ENCODE measurements around the gene APH1B. TPM values are rescaled to one million over a fixed set of nuclear protein-coding genes. Genes with fewer than 3 reads are reported as not detected.

The APH1B gene
- total RNA-seq, 4 donors from 2014 or later, result 20.0 to 35.9 (median 27.2) TPM

DNA sequence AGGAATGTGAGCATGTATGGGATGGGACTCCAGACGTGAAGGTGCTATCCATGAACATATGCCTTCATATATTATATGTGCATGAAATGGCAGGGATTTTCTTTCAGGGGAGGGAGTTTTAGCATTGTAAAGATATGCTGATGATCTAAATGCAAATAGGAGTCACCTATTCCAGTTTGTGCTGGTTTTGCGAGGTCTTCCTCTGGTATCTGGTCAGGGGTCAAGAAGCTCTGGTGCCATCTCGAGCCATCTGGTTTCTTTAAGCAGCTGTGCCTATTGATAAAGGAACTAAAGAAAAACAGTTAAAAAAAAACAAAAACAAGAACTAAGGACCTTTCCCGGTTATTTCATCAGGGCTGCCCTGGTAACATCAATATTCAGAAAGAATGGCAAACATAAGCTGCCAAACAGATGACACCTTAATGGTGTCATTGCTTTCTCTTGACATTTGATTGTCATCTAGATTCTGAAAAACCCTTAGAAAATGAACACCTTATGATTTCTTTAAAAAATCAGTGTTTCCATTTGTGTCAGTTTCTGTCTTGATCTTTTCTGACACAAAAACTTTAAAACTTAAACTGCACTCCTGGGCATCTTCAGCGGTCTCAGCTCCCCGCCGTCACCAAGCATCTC lies 22.7 kb downstream of the APH1B start:
- intact Hi-C loops (cut with DNase I; ENCODE audit: low total_unique reads), result no loop called here
- H3K27ac ChIP-seq, result no peak overlapping the region
- no peaks in the 10 kb centered on the region for H3K27me3 ChIP-seq
- no peaks in the 10 kb centered on the region for H3K36me3 ChIP-seq
- no peaks in the 10 kb centered on the region for H3K4me1 ChIP-seq
- no peak overlapping the region for H3K4me3 ChIP-seq
- TF ChIP-seq POLR2A (IDR thresholded peaks at IDR 0.05), result no peak
- TF ChIP-seq, protein P1, sequence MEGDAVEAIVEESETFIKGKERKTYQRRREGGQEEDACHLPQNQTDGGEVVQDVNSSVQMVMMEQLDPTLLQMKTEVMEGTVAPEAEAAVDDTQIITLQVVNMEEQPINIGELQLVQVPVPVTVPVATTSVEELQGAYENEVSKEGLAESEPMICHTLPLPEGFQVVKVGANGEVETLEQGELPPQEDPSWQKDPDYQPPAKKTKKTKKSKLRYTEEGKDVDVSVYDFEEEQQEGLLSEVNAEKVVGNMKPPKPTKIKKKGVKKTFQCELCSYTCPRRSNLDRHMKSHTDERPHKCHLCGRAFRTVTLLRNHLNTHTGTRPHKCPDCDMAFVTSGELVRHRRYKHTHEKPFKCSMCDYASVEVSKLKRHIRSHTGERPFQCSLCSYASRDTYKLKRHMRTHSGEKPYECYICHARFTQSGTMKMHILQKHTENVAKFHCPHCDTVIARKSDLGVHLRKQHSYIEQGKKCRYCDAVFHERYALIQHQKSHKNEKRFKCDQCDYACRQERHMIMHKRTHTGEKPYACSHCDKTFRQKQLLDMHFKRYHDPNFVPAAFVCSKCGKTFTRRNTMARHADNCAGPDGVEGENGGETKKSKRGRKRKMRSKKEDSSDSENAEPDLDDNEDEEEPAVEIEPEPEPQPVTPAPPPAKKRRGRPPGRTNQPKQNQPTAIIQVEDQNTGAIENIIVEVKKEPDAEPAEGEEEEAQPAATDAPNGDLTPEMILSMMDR (IDR thresholded peaks at IDR 0.05), result no peak
- DNase-seq, result no peak
- no peaks in the 10 kb centered on the region for H3K9me3 ChIP-seq

DNA sequence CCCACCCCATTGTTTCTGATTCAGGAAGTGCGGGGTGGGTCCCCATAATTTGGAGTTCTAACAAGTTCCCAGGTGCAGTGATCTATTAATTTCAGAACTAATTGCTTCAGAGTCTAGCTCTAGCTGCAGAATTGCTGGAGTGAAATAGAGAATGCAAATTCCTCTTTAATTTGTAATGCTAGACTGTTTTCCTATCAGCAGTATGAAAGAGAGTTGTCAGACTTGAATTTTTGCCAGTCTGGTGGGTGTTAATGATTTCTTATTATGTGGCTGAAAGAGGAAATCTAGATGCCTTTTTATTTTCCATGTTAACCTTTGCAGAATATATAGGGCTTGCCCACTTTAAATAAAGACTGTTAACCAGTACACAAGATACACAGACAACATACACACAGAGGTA lies 23.7 kb downstream of the APH1B start:
- Histone ChIP-seq H3K4me1 (no peaks in the 10 kb centered on the region), H3K4me3 (no peak overlapping the region), H3K27ac (no peak overlapping the region), H3K9me3 (no peaks in the 10 kb centered on the region), H3K36me3 (no peaks in the 10 kb centered on the region), H3K27me3 (no peaks in the 10 kb centered on the region)
- intact Hi-C loops (cut with DNase I; ENCODE audit: low total_unique reads), result no loop called here
- TF ChIP-seq POLR2A (IDR thresholded peaks at IDR 0.05), result no peak
- TF ChIP-seq, protein P1 (IDR thresholded peaks at IDR 0.05), result no peak
- DNase-seq, result no peak

DNA sequence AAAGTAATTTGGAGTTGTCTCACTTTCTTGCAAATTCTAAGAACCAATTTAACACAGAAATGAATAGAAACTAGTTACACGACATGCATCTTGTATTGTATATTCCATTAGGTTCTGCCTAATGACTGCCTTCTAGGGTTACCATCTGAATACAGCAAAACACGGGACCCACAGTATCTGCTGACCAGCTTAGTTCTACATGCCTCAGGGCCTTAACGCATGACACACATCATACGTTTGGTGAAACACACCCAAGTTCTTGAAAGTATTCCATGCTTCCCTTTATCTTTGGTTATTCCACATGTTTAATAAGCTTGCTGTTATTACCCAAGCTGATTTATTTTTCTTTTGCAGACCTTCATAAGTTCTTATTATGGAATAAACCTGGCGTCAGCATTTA lies 27.9 kb downstream of the APH1B start:
- intact Hi-C loops (cut with DNase I; ENCODE audit: low total_unique reads), result no loop called here
- no peak for DNase-seq
- no peaks in the 10 kb centered on the region for H3K4me1 ChIP-seq
- TF ChIP-seq, protein P1 (IDR thresholded peaks at IDR 0.05), result no peak
- TF ChIP-seq POLR2A (IDR thresholded peaks at IDR 0.05), result no peak
- no peak overlapping the region for H3K27ac ChIP-seq
- no peaks in the 10 kb centered on the region for H3K36me3 ChIP-seq
- no peak overlapping the region for H3K4me3 ChIP-seq
- no peaks in the 10 kb centered on the region for H3K9me3 ChIP-seq
- H3K27me3 ChIP-seq, result no peaks in the 10 kb centered on the region

DNA sequence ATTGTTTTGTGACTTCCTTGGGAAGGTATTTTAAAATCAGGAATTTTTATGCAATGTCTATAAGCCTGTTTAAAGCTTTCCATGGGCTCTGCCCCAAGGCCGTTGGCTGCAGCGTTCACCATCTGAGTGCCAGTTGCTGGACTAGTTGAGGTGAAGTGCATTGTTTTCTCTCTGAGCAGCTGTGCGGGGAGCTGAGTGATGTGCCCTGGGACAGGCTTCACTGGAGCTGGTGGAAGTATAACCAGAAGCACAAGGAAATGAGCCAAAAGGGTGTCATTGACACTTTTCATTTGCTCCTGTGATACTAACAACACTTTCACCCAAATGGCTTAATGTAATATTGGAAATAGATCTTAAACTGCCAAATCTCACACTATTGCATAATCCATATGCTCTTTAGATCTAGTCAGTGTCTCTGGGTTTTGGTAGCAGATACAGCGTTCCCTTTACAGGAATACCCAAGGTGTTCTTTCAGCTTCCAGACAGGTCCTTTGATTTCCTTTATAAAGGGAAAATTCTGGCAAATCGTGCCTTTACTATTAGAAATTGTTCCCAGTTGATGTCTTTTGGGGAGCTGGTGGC lies 29.2 kb downstream of the APH1B start:
- Histone ChIP-seq H3K27me3 (no peaks in the 10 kb centered on the region), H3K27ac (no peak overlapping the region), H3K36me3 (no peaks in the 10 kb centered on the region), H3K4me1 (no peaks in the 10 kb centered on the region), H3K9me3 (no peaks in the 10 kb centered on the region), H3K4me3 (no peak overlapping the region)
- DNase-seq, result no peak
- intact Hi-C loops (cut with DNase I; ENCODE audit: low total_unique reads), result no loop called here
- no peak for TF ChIP-seq POLR2A (IDR thresholded peaks at IDR 0.05)
- TF ChIP-seq, protein P1 (IDR thresholded peaks at IDR 0.05), result no peak

DNA sequence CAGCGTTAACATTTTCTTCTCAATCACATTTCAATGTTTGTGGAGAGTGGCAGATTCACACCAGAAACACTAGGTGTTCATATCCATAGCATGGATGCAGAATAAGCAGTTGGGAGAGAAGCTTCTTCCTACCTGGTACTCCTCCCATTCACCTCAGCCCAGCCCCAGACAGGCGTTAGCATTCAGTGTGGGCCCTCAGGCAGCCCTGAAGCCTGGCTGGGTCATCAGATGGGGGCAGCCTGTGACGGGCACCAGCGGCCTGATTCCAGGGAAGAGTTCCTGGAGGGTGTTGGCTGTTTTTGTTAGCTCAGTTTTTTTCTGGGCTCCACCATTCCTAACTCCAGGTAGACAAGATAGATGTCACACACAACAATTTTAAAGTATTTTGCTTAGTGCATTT lies 31.1 kb downstream of the APH1B start:
- DNase-seq, result no peak
- Histone ChIP-seq H3K4me1 (no peaks in the 10 kb centered on the region), H3K27me3 (no peaks in the 10 kb centered on the region), H3K4me3 (no peak overlapping the region), H3K27ac (no peak overlapping the region), H3K36me3 (no peaks in the 10 kb centered on the region), H3K9me3 (no peaks in the 10 kb centered on the region)
- intact Hi-C loops (cut with DNase I; ENCODE audit: low total_unique reads), result no loop called here
- TF ChIP-seq, protein P1 (IDR thresholded peaks at IDR 0.05), result no peak
- no peak for TF ChIP-seq POLR2A (IDR thresholded peaks at IDR 0.05)

Data from uterus (tissue), 4 donors.